HEK293 (cell line): ENCODE results near the gene ERGIC1.
A peak's percentile ranks its signal among the peaks of the same experiment; 100 is the strongest.

Experiments used
- CTCF ChIA-PET: fragments of 350-600 bp; formaldehyde crosslinking; extraction: SDS; loops from one replicate; lab custom pipeline; 2021; ENCODE audit warnings: antibody characterized with exemption; lab: Yijun Ruan, JAX
- POLR2A ChIA-PET: fragments of 300-600 bp; formaldehyde crosslinking; extraction: SDS; loops from one replicate; lab custom pipeline; 2020; ENCODE audit warnings: antibody characterized with exemption, inconsistent platforms; lab: Yijun Ruan, JAX
- H3K27ac ChIP-seq: fragments of 200-500 bp; sonication (Bioruptor generic); 2 replicates; pipeline ENCODE4 v1.5.1; 2014; ENCODE audit warnings: low read depth, low read length, control low read depth, inconsistent platforms; ENCODE audit errors: extremely low read depth
- H3K36me3 ChIP-seq, 2 experiments: fragments of 200-500 bp in 1 of 2; sonication (Bioruptor generic) in 1 of 2; 1 replicate in 1 of 2; 2 replicates in 1 of 2; pipeline ENCODE4 v1.5.1; 2014 to 2017; ENCODE audit warnings: inconsistent platforms in 2 of 2, low read length in 2 of 2; ENCODE audit not compliant: control insufficient read depth in 2 of 2, insufficient read depth in 1 of 2
- H3K4me1 ChIP-seq: fragments of 200-500 bp; sonication (Bioruptor generic); 2 replicates; pipeline ENCODE4 v1.5.1; 2014; ENCODE audit warnings: mild to moderate bottlenecking, low read length, inconsistent platforms; ENCODE audit not compliant: control insufficient read depth, insufficient read depth
- H3K4me3 ChIP-seq: 2 replicates; pipeline ENCODE4 v1.5.1; 2011; ENCODE audit warnings: low read depth, mild to moderate bottlenecking, control low read depth, low read length, moderate library complexity
- H3K9me3 ChIP-seq: fragments of 200-500 bp; sonication (Bioruptor generic); 2 replicates; pipeline ENCODE4 v1.5.1; 2014; ENCODE audit warnings: low read depth, low read length, inconsistent platforms; ENCODE audit not compliant: control insufficient read depth, insufficient read depth
- EGR2 ChIP-seq: fragments of 450-650 bp; formaldehyde crosslinking; IDR thresholded peaks from 2 replicates; pipeline ENCODE4 v1.5.1; 2016; ENCODE audit warnings: low read depth, missing biosample characterization, missing genetic modification characterization
- HOXC10 ChIP-seq: sonication (generic); formaldehyde crosslinking; IDR thresholded peaks from 2 replicates; pipeline ENCODE4 v1.8.1; 2023; ENCODE audit warnings: mild to moderate bottlenecking, missing genetic modification reagents
- OSR2 ChIP-seq: fragments of 450-650 bp; formaldehyde crosslinking; IDR thresholded peaks from 2 replicates; pipeline ENCODE4 v1.5.1; 2016; ENCODE audit warnings: missing biosample characterization, missing genetic modification characterization
- PATZ1 ChIP-seq: fragments of 450-650 bp; formaldehyde crosslinking; IDR thresholded peaks from 2 replicates; pipeline ENCODE4 v1.5.1; 2016; ENCODE audit warnings: missing biosample characterization, missing genetic modification characterization
- PRDM10 ChIP-seq: fragments of 450-650 bp; formaldehyde crosslinking; IDR thresholded peaks from 2 replicates; pipeline ENCODE4 v1.5.1; 2016; ENCODE audit warnings: missing biosample characterization, missing genetic modification characterization
- YY1 ChIP-seq: fragments of 450-650 bp; formaldehyde crosslinking; IDR thresholded peaks from 2 replicates; pipeline ENCODE4 v1.5.1; 2018; ENCODE audit warnings: missing biosample characterization, missing genetic modification characterization
- ZBTB48 ChIP-seq: fragments of 450-650 bp; formaldehyde crosslinking; IDR thresholded peaks from 2 replicates; pipeline ENCODE4 v1.5.1; 2016; ENCODE audit warnings: missing biosample characterization, missing genetic modification characterization
- ZBTB8A ChIP-seq: fragments of 450-650 bp; formaldehyde crosslinking; IDR thresholded peaks from 2 replicates; pipeline ENCODE4 v1.5.1; 2016; ENCODE audit warnings: missing biosample characterization, missing genetic modification characterization
- ZNF155 ChIP-seq: fragments of 450-650 bp; formaldehyde crosslinking; IDR thresholded peaks from 2 replicates; pipeline ENCODE4 v1.5.1; 2016; ENCODE audit warnings: missing biosample characterization, missing genetic modification characterization
- ZNF2 ChIP-seq: fragments of 450-650 bp; formaldehyde crosslinking; IDR thresholded peaks from 2 replicates; pipeline ENCODE4 v1.5.1; 2016; ENCODE audit warnings: missing biosample characterization, missing genetic modification characterization
- ZNF23 ChIP-seq: fragments of 450-650 bp; formaldehyde crosslinking; IDR thresholded peaks from 2 replicates; pipeline ENCODE4 v1.5.1; 2016; ENCODE audit warnings: missing biosample characterization, missing genetic modification characterization, borderline replicate concordance
- ZNF354C ChIP-seq: fragments of 450-650 bp; formaldehyde crosslinking; IDR thresholded peaks from 2 replicates; pipeline ENCODE4 v1.5.1; 2016; ENCODE audit warnings: missing biosample characterization, missing genetic modification characterization, low read depth, borderline replicate concordance
- ZNF473 ChIP-seq: fragments of 450-650 bp; formaldehyde crosslinking; IDR thresholded peaks from 2 replicates; pipeline ENCODE4 v1.5.1; 2017; ENCODE audit warnings: missing biosample characterization, missing genetic modification characterization
- ZNF513 ChIP-seq: fragments of 450-650 bp; IDR thresholded peaks from 2 replicates; pipeline ENCODE4 v1.5.1; 2018; ENCODE audit warnings: missing biosample characterization, missing genetic modification characterization
- ZNF530 ChIP-seq: fragments of 450-650 bp; formaldehyde crosslinking; IDR thresholded peaks from 2 replicates; pipeline ENCODE4 v1.5.1; 2016; ENCODE audit warnings: low read depth, missing biosample characterization, missing genetic modification characterization
- ZNF555 ChIP-seq: fragments of 450-650 bp; formaldehyde crosslinking; conservative IDR thresholded peaks from 2 replicates; pipeline ENCODE4 v1.5.1; 2017; ENCODE audit warnings: missing biosample characterization, mild to moderate bottlenecking, missing genetic modification characterization, inconsistent platforms
- ZNF571 ChIP-seq: fragments of 450-650 bp; formaldehyde crosslinking; IDR thresholded peaks from 2 replicates; pipeline ENCODE4 v1.5.0; 2017; ENCODE audit warnings: missing biosample characterization, missing genetic modification characterization
- ZNF585B ChIP-seq: fragments of 450-650 bp; formaldehyde crosslinking; IDR thresholded peaks from 2 replicates; pipeline ENCODE4 v1.5.1; 2016; ENCODE audit warnings: missing biosample characterization, missing genetic modification characterization
- ZNF664 ChIP-seq: fragments of 450-650 bp; formaldehyde crosslinking; IDR thresholded peaks from 2 replicates; pipeline ENCODE4 v1.5.1; 2016; ENCODE audit warnings: missing biosample characterization, missing genetic modification characterization
- ZNF837 ChIP-seq: fragments of 450-650 bp; formaldehyde crosslinking; IDR thresholded peaks from 2 replicates; pipeline ENCODE4 v1.5.1; 2016; ENCODE audit warnings: missing biosample characterization, missing genetic modification characterization
- ZXDB ChIP-seq: fragments of 450-650 bp; formaldehyde crosslinking; IDR thresholded peaks from 2 replicates; pipeline ENCODE4 v1.5.1; 2016; ENCODE audit warnings: missing biosample characterization, missing genetic modification characterization

Gene ERGIC1

GRCh38 chr5:172939611-172940267 is 105.7 kb downstream of the ERGIC1 start:
- POLR2A ChIA-PET, result interaction anchor here (1.0 to 1.3 kb wide), 2 partner anchors 19 to 233 kb away, joined by 4 read pairs; partner anchors contain the start of gene RPL26L1
- no peak for TF ChIP-seq ZNF530 (tag by site-specific recombination)
- no peak for TF ChIP-seq ZNF2 (tag by site-specific recombination)
- TF ChIP-seq ZXDB, result no peak
- TF ChIP-seq ZBTB48 (tag by site-specific recombination), result no peak
- 0 out of 2 replicates have a peak, but pooled peaks have one; percentile 13 for TF ChIP-seq EGR2 (tag by site-specific recombination)
- TF ChIP-seq HOXC10 (CRISPR knock-in tag), result no peak
- TF ChIP-seq ZNF473 (tag by site-specific recombination), result no peak
- no peak for TF ChIP-seq YY1 (tag by site-specific recombination)
- H3K4me1 ChIP-seq, result no peaks in the 10 kb centered on the region
- H3K4me3 ChIP-seq, result no peak overlapping the region
- H3K27ac ChIP-seq, result no peak overlapping the region
- no peaks in the 10 kb centered on the region for H3K9me3 ChIP-seq
- H3K36me3 ChIP-seq, result peaks cover 3 to 24% of the 10 kb centered on the region in 2 experiments; a peak in 2 of 3 replicates
- CTCF ChIA-PET, result interaction anchor here (0.5 to 11.9 kb wide), 17 partner anchors 8 to 480 kb away, joined by 3 to 214 read pairs (median 4); partner anchors contain the start of gene DUSP1

GRCh38 chr5:172940268-172941066 is 106.4 kb downstream of the ERGIC1 start:
- Histone ChIP-seq H3K27ac (no peak overlapping the region), H3K36me3 (peaks cover 3 to 19% of the 10 kb centered on the region in 2 experiments; a peak in 2 of 3 replicates), H3K4me3 (no peak overlapping the region), H3K9me3 (no peaks in the 10 kb centered on the region), H3K4me1 (no peaks in the 10 kb centered on the region)
- POLR2A ChIA-PET, result interaction anchor here (1.0 to 1.3 kb wide), 2 partner anchors 19 to 233 kb away, joined by 4 read pairs; partner anchors contain the start of gene RPL26L1
- TF ChIP-seq ZNF555 (tag by site-specific recombination) (no peak), ZNF23 (tag by site-specific recombination) (no peak), EGR2 (tag by site-specific recombination) (0 out of 2 replicates have a peak, but pooled peaks have one; percentile 16), ZNF354C (tag by site-specific recombination) (no peak), ZNF837 (no peak), ZBTB8A (tag by site-specific recombination) (no peak), ZNF513 (tag by site-specific recombination) (no peak)
- CTCF ChIA-PET, result interaction anchor here (0.6 to 11.9 kb wide), 15 partner anchors 9 to 658 kb away, joined by 3 to 214 read pairs (median 3); partner anchors contain the start of gene DUSP1

GRCh38 chr5:172941067-172941516 is 107.0 kb downstream of the ERGIC1 start:
- POLR2A ChIA-PET, result interaction anchor here (1.3 kb wide), 1 partner anchor 18 kb away, joined by 4 read pairs; the partner anchor contains the start of gene RPL26L1
- Histone ChIP-seq H3K36me3 (peaks cover 3 to 17% of the 10 kb centered on the region in 2 experiments; a peak in 2 of 3 replicates), H3K27ac (no peak overlapping the region), H3K4me3 (no peak overlapping the region), H3K4me1 (no peaks in the 10 kb centered on the region), H3K9me3 (no peaks in the 10 kb centered on the region)
- CTCF ChIA-PET, result interaction anchor here (0.6 to 11.9 kb wide), 8 partner anchors 9 to 658 kb away, joined by 3 to 214 read pairs (median 3); no protein-coding TSS in a partner anchor
- TF ChIP-seq ZNF155 (tag by site-specific recombination) (no peak), PATZ1 (tag by site-specific recombination) (no peak), OSR2 (peak; percentile 84), ZBTB8A (tag by site-specific recombination) (no peak), YY1 (tag by site-specific recombination) (no peak), ZNF571 (tag by site-specific recombination) (0 out of 2 replicates have a peak, but pooled peaks have one; percentile 51), ZNF664 (tag by site-specific recombination) (peak; percentile 67; the same call in 1 of the 2 replicates), PRDM10 (0 out of 2 replicates have a peak, but pooled peaks have one; percentile 16), ZNF585B (tag by site-specific recombination) (no peak)
